GM12878 (cell line): ENCODE results near the gene SYT12.

Experiments
- CHD2 ChIP-seq: IDR thresholded peaks from 2 replicates; pipeline ENCODE4 v1.6.1; 2011; ENCODE audit warnings: low read depth, low read length, improper control_type of control experiment, borderline replicate concordance
- CTCF ChIP-seq, 3 experiments: IDR thresholded peaks in 2 of 3; conservative IDR thresholded peaks in 1 of 3; 2 replicates each; pipeline ENCODE4 v1.5.1; 2011; ENCODE audit warnings: low read depth in 3 of 3, low read length in 3 of 3, mild to moderate bottlenecking in 3 of 3, control low read depth in 2 of 3, moderate library complexity in 2 of 3, inconsistent platforms in 1 of 3, mixed read lengths in 1 of 3; ENCODE audit not compliant: control insufficient read depth in 2 of 3, insufficient read depth in 1 of 3; ENCODE audit errors: extremely low read depth in 1 of 3
- ELK1 ChIP-seq: IDR thresholded peaks from 2 replicates; pipeline ENCODE4 v1.6.1; 2012; ENCODE audit warnings: low read depth, low read length, improper control_type of control experiment
- ETV6 ChIP-seq, 2 experiments: fragments of 450-650 bp in 1 of 2; IDR thresholded peaks in 1 of 2; conservative IDR thresholded peaks in 1 of 2; 2 replicates each; pipeline ENCODE4 v1.6.1; 2014; ENCODE audit warnings: antibody characterized with exemption in 1 of 2, borderline replicate concordance in 1 of 2, low read depth in 1 of 2, mild to moderate bottlenecking in 1 of 2, moderate library complexity in 1 of 2
- EZH2 ChIP-seq: IDR thresholded peaks from 2 replicates; pipeline ENCODE4 v1.6.1; 2012; ENCODE audit warnings: low read depth, mild to moderate bottlenecking, control low read depth, inconsistent platforms, low read length, borderline replicate concordance; ENCODE audit not compliant: control insufficient read depth
- JUND ChIP-seq: IDR thresholded peaks from 2 replicates; pipeline ENCODE4 v1.6.1; 2012; ENCODE audit warnings: low read depth, mild to moderate bottlenecking, low read length, improper control_type of control experiment, moderate library complexity
- MAX ChIP-seq: IDR thresholded peaks from 2 replicates; pipeline ENCODE4 v1.6.1; 2012; ENCODE audit warnings: low read depth, low read length, improper control_type of control experiment
- POLR2A ChIP-seq: IDR thresholded peaks from 2 replicates; pipeline ENCODE4 v1.6.1; 2011; ENCODE audit warnings: low read depth, mild to moderate bottlenecking, low read length
- RELA ChIP-seq: fragments of 450-650 bp; IDR thresholded peaks from 2 replicates; pipeline ENCODE4 v1.8.0; 2014; ENCODE audit warnings: borderline replicate concordance; ENCODE audit not compliant: partially characterized antibody
- RFX5 ChIP-seq: IDR thresholded peaks from 2 replicates; pipeline ENCODE4 v1.6.1; 2011; ENCODE audit warnings: low read depth, low read length, improper control_type of control experiment
- TCF7 ChIP-seq: IDR thresholded peaks from 2 replicates; pipeline ENCODE4 v1.6.1; 2014; ENCODE audit warnings: antibody characterized with exemption, borderline replicate concordance
- YY1 ChIP-seq: IDR thresholded peaks from 2 replicates; pipeline ENCODE4 v1.6.1; 2011; ENCODE audit warnings: low read depth, mild to moderate bottlenecking, low read length

- TF ChIP-seq RFX5 (no peak), ELK1 (no peak), MAX (no peak), POLR2A (no peak), CTCF (IDR thresholded peaks at IDR 0.05 in 2 of 3, conservative IDR thresholded peaks at IDR 0.05 in 1 of 3; ENCODE audit: control insufficient read depth in 2 of 3, extremely low read depth in 1 of 3, insufficient read depth in 1 of 3, low read depth in 3 of 3, low read length in 3 of 3) (no peak), TCF7 (no peak), EZH2 (no peak), YY1 (no peak), CHD2 (no peak), JUND (no peak), ETV6 (conservative IDR thresholded peaks at IDR 0.05 in 1 of 2, IDR thresholded peaks at IDR 0.05 in 1 of 2; ENCODE audit: borderline replicate concordance in 1 of 2, low read depth in 1 of 2) (no peak), RELA (no peak)
These were observed 49.4 kb downstream of the SYT12 start for GRCh38 chr11:67072295-67072694.
